K562 (cell line): ENCODE measurements around the gene RPS19. TPM values are rescaled to one million over a fixed set of nuclear protein-coding genes. Genes with fewer than 3 reads are reported as not detected.

ENCODE experiments used
- ADNP ChIP-seq: fragments of 200-800 bp; sonication (Bioruptor generic); IDR thresholded peaks from 2 replicates; pipeline ENCODE4 v1.6.1; 2016; ENCODE audit warnings: missing genetic modification characterization, missing compliant biosample characterization
- BRD4 ChIP-seq: fragments of 200-600 bp; sonication (generic); IDR thresholded peaks from 2 replicates; pipeline ENCODE4 v1.6.1; 2017; ENCODE audit warnings: inconsistent platforms
- CBX2 ChIP-seq: fragments of 200-600 bp; sonication (generic); IDR thresholded peaks from one replicate; pipeline ENCODE4 v1.6.1; 2012; ENCODE audit warnings: mild to moderate bottlenecking, low read length, inconsistent platforms; ENCODE audit not compliant: insufficient read depth, poor library complexity, severe bottlenecking
- DNMT1 ChIP-seq: fragments of 450-650 bp; IDR thresholded peaks from 2 replicates; pipeline ENCODE4 v1.6.1; 2016; ENCODE audit warnings: antibody characterized with exemption, mild to moderate bottlenecking
- ELF4 ChIP-seq: fragments of 450-650 bp; formaldehyde crosslinking; IDR thresholded peaks from 2 replicates; pipeline ENCODE4 v1.4.0; 2022; ENCODE audit warnings: missing genetic modification characterization
- ETV6 ChIP-seq, 3 experiments: fragments of 150-350 bp in 1 of 3; sonication (generic) in 1 of 3; formaldehyde crosslinking in 1 of 3; IDR thresholded peaks; 2 replicates each; pipeline versions ENCODE4 v1.6.1 to v1.8.0; 2014 to 2022; ENCODE audit warnings: borderline replicate concordance in 2 of 3, low read depth in 2 of 3, antibody characterized with exemption in 1 of 3, low read length in 1 of 3, mild to moderate bottlenecking in 1 of 3, missing genetic modification reagents in 1 of 3
- HIVEP1 ChIP-seq: fragments of 250-450 bp; sonication (Bioruptor Pico); IDR thresholded peaks from 2 replicates; pipeline ENCODE4 v1.4.0; 2020; ENCODE audit warnings: mild to moderate bottlenecking
- MTA3 ChIP-seq: fragments of 450-650 bp; formaldehyde crosslinking; IDR thresholded peaks from 2 replicates; pipeline ENCODE4 v1.6.1; 2017; ENCODE audit warnings: mild to moderate bottlenecking, borderline replicate concordance
- PBX2 ChIP-seq, 2 experiments: IDR thresholded peaks in 1 of 2; conservative IDR thresholded peaks in 1 of 2; 2 replicates each; pipeline ENCODE4 v1.6.1; 2016; ENCODE audit warnings: low read depth in 2 of 2, mild to moderate bottlenecking in 1 of 2, missing compliant biosample characterization in 1 of 2, missing genetic modification characterization in 1 of 2, moderate library complexity in 1 of 2
- SAFB2 ChIP-seq: fragments of 200-400 bp; formaldehyde crosslinking; IDR thresholded peaks from 2 replicates; pipeline ENCODE4 v1.6.1; 2018; ENCODE audit warnings: borderline replicate concordance, low read length, low read depth, moderate library complexity; ENCODE audit not compliant: severe bottlenecking
- STAT5A ChIP-seq: IDR thresholded peaks from 2 replicates; pipeline ENCODE4 v1.6.1; 2012; ENCODE audit warnings: low read length, inconsistent platforms, borderline replicate concordance
- XRCC4 ChIP-seq: IDR thresholded peaks from one replicate; pipeline ENCODE4 v1.6.1; 2011; ENCODE audit not compliant: insufficient read depth, insufficient read length; ENCODE audit errors: extremely low read depth
- ZFX ChIP-seq: sonication (generic); formaldehyde crosslinking; IDR thresholded peaks from 2 replicates; pipeline ENCODE4 v1.8.0; 2022; ENCODE audit warnings: mild to moderate bottlenecking, missing genetic modification reagents, moderate library complexity
- ZNF277 ChIP-seq: fragments of 250-450 bp; sonication (Bioruptor Pico); IDR thresholded peaks from 2 replicates; pipeline ENCODE4 v1.8.0; 2022; ENCODE audit warnings: inconsistent platforms, mild to moderate bottlenecking, moderate library complexity, borderline replicate concordance
- ZNF282 ChIP-seq: sonication (generic); formaldehyde crosslinking; IDR thresholded peaks from 2 replicates; pipeline ENCODE4 v1.8.1; 2023; ENCODE audit warnings: missing genetic modification reagents
- ZNF609 ChIP-seq: sonication (generic); formaldehyde crosslinking; IDR thresholded peaks from 2 replicates; pipeline ENCODE4 v1.8.1; 2023; ENCODE audit warnings: missing genetic modification reagents, mild to moderate bottlenecking, borderline replicate concordance
- polyA plus RNA-seq, 8 experiments: library from polyadenylated mRNA; depleted of rRNA in 4 of 8; stranded (reverse) in 5 of 8; unstranded in 3 of 8; fragments of >200 nt; fragmentation: Nextera tagmentation in 2 of 8; fragmentation: Illumina TruSeq in 1 of 8; extraction: Ambion mirVana in 2 of 8; extraction: Trizol in 1 of 8; gene quantifications; 2 replicates each; pipeline versions ENCODE4 v1.2.1 to v1.2.3, GENCODE V29; 2011 to 2014; ENCODE audit warnings: inconsistent platforms in 1 of 8, missing spikeins in 1 of 8
- total RNA-seq, 7 experiments: library from RNA; depleted of rRNA in 6 of 7; stranded (reverse); fragments of >200 nt in 6 of 7; fragmentation: Illumina TruSeq in 2 of 7; extraction: Trizol in 2 of 7; gene quantifications; 2 replicates each; pipeline versions ENCODE4 v1.2.1 to v1.2.3, GENCODE V29; 2011 to 2021; ENCODE audit warnings: low replicate concordance in 1 of 7

RPS19 gene
- total and polyA plus RNA-seq, 9 of the 15 experiments (the other 6 are each of a cell fraction or from before 2014, with no cell fraction given), result 1,964 to 3,408 (median 2,747) TPM

GRCh38 chr19:41883821-41884733 is 24.0 kb downstream of the RPS19 start (continued):
- no peak for TF ChIP-seq ZNF609 (CRISPR knock-in tag)
- no peak for TF ChIP-seq SAFB2
- no peak for TF ChIP-seq HIVEP1 (CRISPR knock-in tag)
- no peak for TF ChIP-seq ZNF282 (CRISPR knock-in tag)
- peak; percentile 60 for TF ChIP-seq PBX2 (CRISPR knock-in tag; IDR thresholded peaks at IDR 0.05; ENCODE audit: low read depth)
- peak; percentile 75 for TF ChIP-seq PBX2 (tag; conservative IDR thresholded peaks at IDR 0.05; ENCODE audit: low read depth)
- TF ChIP-seq MTA3, result peak; percentile 69; the same call in 1 of the 2 replicates
- TF ChIP-seq STAT5A, result no peak; the same call in 1 of the 2 replicates
- TF ChIP-seq ZFX, result peak; percentile 59
- no peak for TF ChIP-seq ZNF277
- no peak for TF ChIP-seq CBX2
- TF ChIP-seq ETV6 (IDR thresholded peaks at IDR 0.05; ENCODE audit: borderline replicate concordance in 1 of 2, low read depth in 2 of 2, low read length in 1 of 2), result peak; percentile 44 to 79; a peak in 3 of 4 replicates
- TF ChIP-seq ETV6 (CRISPR knock-in tag; IDR thresholded peaks at IDR 0.05; ENCODE audit: borderline replicate concordance), result no peak
- no peak for TF ChIP-seq XRCC4
- peak; percentile 100 for TF ChIP-seq ADNP (tag)
- TF ChIP-seq ELF4, result 0 out of 2 replicates have a peak, but pooled peaks have one; percentile 46
- TF ChIP-seq DNMT1, result 0 out of 2 replicates have a peak, but pooled peaks have one; percentile 27
- TF ChIP-seq BRD4, result 0 out of 2 replicates have a peak, but pooled peaks have one; percentile 32
